Vagina (tissue), 2 donors: Measurements from ENCODE around the gene NDUFB4.

Source experiments
- CTCF ChIP-seq, 3 experiments: fragments of 450-650 bp in 2 of 3; fragments of 200-600 bp in 1 of 3; sonication (generic) in 1 of 3; IDR thresholded peaks; one replicate each; pipeline ENCODE4 v1.5.1; 2017 to 2019; ENCODE audit warnings: antibody characterized with exemption in 3 of 3, mild to moderate bottlenecking in 2 of 3, moderate library complexity in 2 of 3
- POLR2A ChIP-seq, 2 donors: fragments of 450-650 bp; IDR thresholded peaks; one replicate each; pipeline ENCODE4 v1.6.1; 2017; ENCODE audit warnings: antibody characterized with exemption in 2 of 2, mild to moderate bottlenecking in 2 of 2, moderate library complexity in 2 of 2
- POLR2AphosphoS5 ChIP-seq, 2 donors: sonication (generic); formaldehyde crosslinking; IDR thresholded peaks; one replicate each; pipeline ENCODE4 v1.9.0; 2017; ENCODE audit warnings: antibody characterized with exemption in 2 of 2, mild to moderate bottlenecking in 2 of 2, low read depth in 1 of 2; ENCODE audit not compliant: insufficient read depth in 1 of 2

- TF ChIP-seq POLR2A (IDR thresholded peaks at IDR 0.05) (no peak), CTCF (IDR thresholded peaks at IDR 0.05) (no peak), POLR2AphosphoS5 (IDR thresholded peaks at IDR 0.05; ENCODE audit: insufficient read depth in 1 of 2, low read depth in 1 of 2) (no peak)
Observed at GRCh38 chr3:120637851-120638559, 41.9 kb downstream of the NDUFB4 start.
